Left ventricle myocardium inferior (tissue), 1 donor: ENCODE results near the gene ELSPBP1. TPM values are rescaled to one million over a fixed set of nuclear protein-coding genes. Genes with fewer than 3 reads are reported as not detected.

ENCODE experiments used
- DNase-seq: peaks from one replicate; pipeline ENCODE4 v3.0.0-alpha.2; 2020
- H3K27ac ChIP-seq: fragments of 200-600 bp; replicated peaks from 2 replicates; pipeline ENCODE4 v1.8.0; 2021
- H3K27me3 ChIP-seq: fragments of 200-600 bp; 2 replicates; pipeline ENCODE4 v1.8.0; 2021; ENCODE audit warnings: low read depth
- H3K36me3 ChIP-seq: fragments of 200-600 bp; 2 replicates; pipeline ENCODE4 v1.8.0; 2021
- H3K4me1 ChIP-seq: fragments of 200-600 bp; 2 replicates; pipeline ENCODE4 v1.8.0; 2021
- H3K4me3 ChIP-seq: fragments of 200-600 bp; 2 replicates; pipeline ENCODE4 v1.8.0; 2021; ENCODE audit warnings: mild to moderate bottlenecking, moderate library complexity
- H3K9me3 ChIP-seq: fragments of 200-600 bp; replicated peaks from 2 replicates; pipeline ENCODE4 v1.8.0; 2021
- intact Hi-C: fragments of 100-400 bp; cut with micrococcal nuclease; formaldehyde crosslinking; loops from one replicate; pipeline ENCODE4 v1.11.0; 2022
- total RNA-seq: library from RNA; stranded (reverse); fragmentation: NEBNext Ultra II Directional; extraction: Animal tissue kit (Norgen Biotek cat#: 25700); gene quantifications from one replicate; pipeline ENCODE4 v1.2.1, GENCODE V29; 2021
- TF ChIP-seq, protein P1 (sequence below): fragments of 200-600 bp; IDR thresholded peaks from 2 replicates; pipeline ENCODE4 v1.8.0; 2021; ENCODE audit warnings: antibody characterized with exemption, mild to moderate bottlenecking, borderline replicate concordance
- donor health status: DM: no; HTN: yes; CAD: no; lungs with severe emphysema.

Gene ELSPBP1
- total RNA-seq, 1 donor from 2014 or later, result not detected

- H3K36me3 ChIP-seq, result no peaks in the 10 kb centered on the region
- no peaks in the 10 kb centered on the region for H3K4me1 ChIP-seq
- no peak for DNase-seq
- intact Hi-C loops, result no loop called here
- H3K9me3 ChIP-seq, result no peaks in the 10 kb centered on the region
- H3K27ac ChIP-seq, result no peak overlapping the region
- H3K27me3 ChIP-seq, result peaks cover 64% of the 10 kb centered on the region
- TF ChIP-seq, protein P1, sequence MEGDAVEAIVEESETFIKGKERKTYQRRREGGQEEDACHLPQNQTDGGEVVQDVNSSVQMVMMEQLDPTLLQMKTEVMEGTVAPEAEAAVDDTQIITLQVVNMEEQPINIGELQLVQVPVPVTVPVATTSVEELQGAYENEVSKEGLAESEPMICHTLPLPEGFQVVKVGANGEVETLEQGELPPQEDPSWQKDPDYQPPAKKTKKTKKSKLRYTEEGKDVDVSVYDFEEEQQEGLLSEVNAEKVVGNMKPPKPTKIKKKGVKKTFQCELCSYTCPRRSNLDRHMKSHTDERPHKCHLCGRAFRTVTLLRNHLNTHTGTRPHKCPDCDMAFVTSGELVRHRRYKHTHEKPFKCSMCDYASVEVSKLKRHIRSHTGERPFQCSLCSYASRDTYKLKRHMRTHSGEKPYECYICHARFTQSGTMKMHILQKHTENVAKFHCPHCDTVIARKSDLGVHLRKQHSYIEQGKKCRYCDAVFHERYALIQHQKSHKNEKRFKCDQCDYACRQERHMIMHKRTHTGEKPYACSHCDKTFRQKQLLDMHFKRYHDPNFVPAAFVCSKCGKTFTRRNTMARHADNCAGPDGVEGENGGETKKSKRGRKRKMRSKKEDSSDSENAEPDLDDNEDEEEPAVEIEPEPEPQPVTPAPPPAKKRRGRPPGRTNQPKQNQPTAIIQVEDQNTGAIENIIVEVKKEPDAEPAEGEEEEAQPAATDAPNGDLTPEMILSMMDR, result no peak
- no peak overlapping the region for H3K4me3 ChIP-seq
Observed at GRCh38 chr19:48029431-48029830, 35.0 kb downstream of the ELSPBP1 start.

DNA sequence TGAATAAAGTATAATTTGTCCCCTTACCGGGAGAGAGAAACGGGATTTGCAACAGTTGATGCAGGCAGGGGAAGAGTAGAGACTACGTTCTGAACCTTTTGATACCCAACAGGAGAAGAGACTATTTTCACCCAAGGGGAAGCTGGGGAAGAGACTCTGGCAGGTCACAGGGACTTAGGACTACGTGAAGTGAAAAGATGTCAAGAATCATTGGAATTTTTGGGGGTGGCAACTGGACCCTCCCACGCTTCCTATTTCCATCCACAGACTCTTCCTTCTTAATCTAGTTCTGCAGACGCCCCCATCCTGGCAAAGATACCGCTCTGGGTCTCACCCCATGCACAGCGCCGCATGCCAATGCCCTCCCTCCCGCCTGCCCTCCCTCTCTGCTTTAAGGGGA is 35.6 kb downstream of the ELSPBP1 start:
- peaks cover 58% of the 10 kb centered on the region for H3K27me3 ChIP-seq
- no peaks in the 10 kb centered on the region for H3K9me3 ChIP-seq
- H3K36me3 ChIP-seq, result no peaks in the 10 kb centered on the region
- no peaks in the 10 kb centered on the region for H3K4me1 ChIP-seq
- no peak for DNase-seq
- H3K4me3 ChIP-seq, result no peak overlapping the region
- H3K27ac ChIP-seq, result no peak overlapping the region
- TF ChIP-seq, protein P1, result no peak
- intact Hi-C loops, result no loop called here

DNA sequence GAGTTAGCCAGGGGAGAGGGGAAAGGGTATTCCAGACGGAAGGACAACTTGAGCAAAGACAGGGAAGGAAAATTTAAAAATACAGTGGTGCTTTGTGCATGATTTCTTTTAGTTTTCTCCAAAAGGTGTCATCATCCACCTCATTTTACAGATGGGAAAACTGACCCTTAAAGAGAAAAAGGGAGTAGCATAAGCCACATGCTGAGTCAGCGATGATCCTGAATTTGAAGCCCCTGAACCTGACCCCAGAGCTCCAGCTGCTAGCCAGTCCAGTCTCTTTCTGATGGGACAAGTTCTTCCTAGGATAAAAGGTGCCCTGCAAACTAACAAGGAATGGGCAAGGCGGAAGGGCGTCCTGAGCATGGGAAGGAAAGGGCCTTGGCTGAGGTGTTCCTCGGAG is 39.2 kb downstream of the ELSPBP1 start:
- DNase-seq, result no peak
- Histone ChIP-seq H3K36me3 (no peaks in the 10 kb centered on the region), H3K4me3 (no peak overlapping the region), H3K27me3 (peaks cover 40% of the 10 kb centered on the region), H3K9me3 (peaks cover 20% of the 10 kb centered on the region), H3K27ac (no peak overlapping the region), H3K4me1 (no peaks in the 10 kb centered on the region)
- intact Hi-C loops, result no loop called here
- TF ChIP-seq, protein P1, result no peak

GRCh38 chr19:48036765-48037164 is 42.3 kb downstream of the ELSPBP1 start:
- no peaks in the 10 kb centered on the region for H3K4me1 ChIP-seq
- TF ChIP-seq, protein P1, result no peak
- H3K27ac ChIP-seq, result no peak overlapping the region
- H3K27me3 ChIP-seq, result peaks cover 36% of the 10 kb centered on the region
- peaks cover 20% of the 10 kb centered on the region for H3K9me3 ChIP-seq
- no peak for DNase-seq
- H3K4me3 ChIP-seq, result no peak overlapping the region
- H3K36me3 ChIP-seq, result no peaks in the 10 kb centered on the region
- intact Hi-C loops, result no loop called here

DNA sequence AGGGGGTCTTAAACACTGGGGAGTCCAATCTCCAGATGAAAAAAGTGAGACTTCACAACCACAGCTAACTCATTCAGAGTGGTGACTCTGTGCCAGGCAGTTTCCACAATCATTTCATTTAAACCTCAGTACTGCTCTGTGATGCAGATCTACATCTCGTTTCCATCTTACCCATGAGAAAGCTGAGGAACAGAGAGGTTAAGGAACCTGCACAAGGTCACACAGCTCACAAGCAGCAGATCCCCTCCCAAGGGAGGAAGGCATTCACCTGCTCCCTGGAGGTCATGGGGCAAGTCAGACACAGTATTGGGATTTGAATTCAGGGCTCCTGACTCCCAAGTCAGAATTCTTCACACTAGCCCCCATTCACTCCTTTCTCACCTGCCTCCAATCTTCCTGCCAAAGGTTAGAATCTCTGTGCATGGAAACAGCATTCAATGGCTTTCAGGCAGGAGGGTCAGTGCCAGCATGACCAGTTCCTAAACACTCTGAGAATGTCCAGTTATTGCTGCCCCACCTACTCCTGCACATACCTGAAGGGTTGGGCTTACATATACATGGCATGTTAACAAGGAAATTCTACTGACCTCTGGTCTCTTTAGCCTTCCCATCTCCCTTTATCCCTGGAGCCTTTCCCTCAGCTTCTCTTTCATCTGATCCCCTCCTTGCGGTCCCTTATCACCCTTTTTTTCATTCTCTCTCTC is 47.6 kb downstream of the ELSPBP1 start:
- Histone ChIP-seq H3K4me1 (no peaks in the 10 kb centered on the region), H3K27me3 (peaks cover 53% of the 10 kb centered on the region), H3K9me3 (peaks cover 16% of the 10 kb centered on the region), H3K4me3 (no peak overlapping the region), H3K27ac (no peak overlapping the region), H3K36me3 (peaks cover 1% of the 10 kb centered on the region)
- TF ChIP-seq, protein P1, result no peak
- no peak for DNase-seq
- intact Hi-C loops, result no loop called here
